PC-9 (cell line): ENCODE data around the gene PCDH8.

Experiments
- CTCF ChIP-seq: fragments of 200-600 bp; sonication (generic); conservative IDR thresholded peaks from 2 replicates; pipeline ENCODE4 v1.6.1; 2017; ENCODE audit warnings: mixed run types, antibody characterized with exemption, mild to moderate bottlenecking, moderate library complexity
- EZH2 ChIP-seq: fragments of 200-600 bp; sonication (generic); IDR thresholded peaks from 2 replicates; pipeline ENCODE4 v1.8.0; 2017; ENCODE audit warnings: antibody characterized with exemption, low read depth

- no peak for TF ChIP-seq CTCF
- TF ChIP-seq EZH2 = no peak
Observed at GRCh38 chr13:52800856-52801255, 47.6 kb downstream of the PCDH8 start.
